ENCODE measurements around the gene ZNF552.
A peak's percentile ranks its signal among the peaks of the same experiment; 100 is the strongest.
"Not testable (repeated sequence)": the region's sequence is repeated elsewhere in the genome, so short reads cannot be mapped to it uniquely, and the experiment has no call there.

ZNF552 gene

GRCh38 chr19:57819475-57820148, 4.9 kb upstream of the ZNF552 start:
- FAIRE-seq = peak; percentile 32

GRCh38 chr19:57818378-57818777, 3.7 kb upstream of the ZNF552 start:
- no peak for FAIRE-seq
- no peak for DNase-seq (ENCODE audit: low spot score)

More at GRCh38 chr19:57819475-57820148, 4.9 kb upstream of the ZNF552 start:
- DNase-seq (ENCODE audit: low spot score) = peak; percentile 87

- FAIRE-seq (no peak), DNase-seq (ENCODE audit: low spot score) (no peak)
These were observed 3.3 kb upstream of the ZNF552 start for GRCh38 chr19:57817976-57818375.

GRCh38 chr19:57816652-57817051, 1.9 kb upstream of the ZNF552 start:
- no peak for FAIRE-seq
- DNase-seq (ENCODE audit: low spot score) = no peak

GRCh38 chr19:57815247-57816075, 748 bp upstream of the ZNF552 start:
- FAIRE-seq (no peak), DNase-seq (ENCODE audit: low spot score) (no peak)

GRCh38 chr19:57813919-57814504, 701 bp downstream of the ZNF552 start:
- FAIRE-seq (no peak), DNase-seq (ENCODE audit: low spot score) (no peak)

GRCh38 chr19:57812975-57813820, 1.5 kb downstream of the ZNF552 start:
- not testable (repeated sequence) for DNase-seq (ENCODE audit: low spot score); FAIRE-seq

GRCh38 chr19:57812226-57812625, 2.5 kb downstream of the ZNF552 start:
- no peak for DNase-seq (ENCODE audit: low spot score)
- FAIRE-seq = no peak

- not testable (repeated sequence) for DNase-seq (ENCODE audit: low spot score); FAIRE-seq
These were observed 4.1 kb downstream of the ZNF552 start for GRCh38 chr19:57810410-57811295.

GRCh38 chr19:57807541-57807940, 7.2 kb downstream of the ZNF552 start:
- DNase-seq (ENCODE audit: low spot score) (no peak), FAIRE-seq (no peak)

- peak; percentile 87 for DNase-seq (ENCODE audit: low spot score)
- FAIRE-seq = peak; percentile 94
These were observed 11.0 kb downstream of the ZNF552 start for GRCh38 chr19:57803594-57804325.

- DNase-seq (ENCODE audit: low spot score) = no peak
- FAIRE-seq = peak; percentile 39
These were observed 11.5 kb downstream of the ZNF552 start for GRCh38 chr19:57803265-57803593.

GRCh38 chr19:57802269-57802668, 12.4 kb downstream of the ZNF552 start:
- FAIRE-seq = no peak
- DNase-seq (ENCODE audit: low spot score) = no peak

- FAIRE-seq = no peak
These were observed 14.0 kb downstream of the ZNF552 start for GRCh38 chr19:57800696-57801095.

GRCh38 chr19:57796580-57796979, 18.1 kb downstream of the ZNF552 start:
- DNase-seq (ENCODE audit: low spot score); FAIRE-seq: not testable (repeated sequence)

More at GRCh38 chr19:57800696-57801095, 14.0 kb downstream of the ZNF552 start:
- DNase-seq (ENCODE audit: low spot score) = no peak

GRCh38 chr19:57789288-57789687, 25.4 kb downstream of the ZNF552 start:
- no peak for FAIRE-seq
- DNase-seq (ENCODE audit: low spot score) = no peak

GRCh38 chr19:57788114-57788692, 26.5 kb downstream of the ZNF552 start:
- no peak for FAIRE-seq

GRCh38 chr19:57786906-57787305, 27.8 kb downstream of the ZNF552 start:
- DNase-seq (ENCODE audit: low spot score) = no peak
- FAIRE-seq = no peak

More at GRCh38 chr19:57788114-57788692, 26.5 kb downstream of the ZNF552 start:
- no peak for DNase-seq (ENCODE audit: low spot score)

GRCh38 chr19:57786286-57786685, 28.4 kb downstream of the ZNF552 start:
- FAIRE-seq = no peak
- DNase-seq (ENCODE audit: low spot score) = no peak

Measured in RCC 7860 (cell line).